ENCODE measurements around the gene DIS3L2.
"Not testable (repeated sequence)": the region's sequence is repeated elsewhere in the genome, so short reads cannot be mapped to it uniquely, and the experiment has no call there.

Gene DIS3L2

DNA sequence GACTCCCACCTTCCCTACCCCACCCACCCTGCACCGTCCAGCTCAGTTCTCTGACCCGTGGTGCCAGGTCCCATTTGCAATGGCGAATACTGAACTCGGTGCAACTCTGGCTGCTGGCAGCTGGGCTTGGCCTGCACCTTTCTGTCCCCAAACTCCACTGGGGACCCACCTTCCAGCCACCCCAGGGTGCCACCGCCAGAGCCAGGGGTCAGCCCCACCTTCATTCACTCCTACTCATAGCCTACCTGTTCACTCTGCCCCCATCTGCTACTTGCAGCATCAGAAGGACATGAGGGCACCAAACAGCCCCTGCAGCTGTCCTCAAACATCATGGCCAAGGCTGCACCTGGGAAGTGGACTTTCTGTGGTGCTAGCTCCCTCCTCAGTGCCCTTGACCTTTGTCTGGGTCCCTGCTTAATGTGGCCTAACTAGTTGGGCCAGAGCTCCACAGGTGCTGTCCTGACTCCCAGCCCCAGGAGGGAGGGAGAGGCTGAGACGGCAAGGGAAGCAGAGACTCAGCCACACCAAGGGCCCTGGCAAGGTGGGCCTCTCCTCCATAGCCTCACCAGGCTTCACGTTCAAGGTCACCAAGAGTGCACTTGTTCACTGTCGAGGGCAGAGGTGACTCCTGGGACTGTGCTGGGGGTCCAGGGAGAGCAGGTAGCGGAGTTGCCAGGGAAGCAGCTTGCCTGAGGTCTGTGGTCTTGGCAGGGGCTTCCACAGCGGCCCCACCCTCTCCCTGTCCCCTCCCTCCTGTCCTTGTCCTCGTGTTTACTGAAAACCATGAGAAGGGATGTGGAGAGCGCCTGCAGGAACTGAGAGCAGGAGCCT is 365.0 kb downstream of the DIS3L2 start:
- not testable (repeated sequence) for DNase-seq

DNA sequence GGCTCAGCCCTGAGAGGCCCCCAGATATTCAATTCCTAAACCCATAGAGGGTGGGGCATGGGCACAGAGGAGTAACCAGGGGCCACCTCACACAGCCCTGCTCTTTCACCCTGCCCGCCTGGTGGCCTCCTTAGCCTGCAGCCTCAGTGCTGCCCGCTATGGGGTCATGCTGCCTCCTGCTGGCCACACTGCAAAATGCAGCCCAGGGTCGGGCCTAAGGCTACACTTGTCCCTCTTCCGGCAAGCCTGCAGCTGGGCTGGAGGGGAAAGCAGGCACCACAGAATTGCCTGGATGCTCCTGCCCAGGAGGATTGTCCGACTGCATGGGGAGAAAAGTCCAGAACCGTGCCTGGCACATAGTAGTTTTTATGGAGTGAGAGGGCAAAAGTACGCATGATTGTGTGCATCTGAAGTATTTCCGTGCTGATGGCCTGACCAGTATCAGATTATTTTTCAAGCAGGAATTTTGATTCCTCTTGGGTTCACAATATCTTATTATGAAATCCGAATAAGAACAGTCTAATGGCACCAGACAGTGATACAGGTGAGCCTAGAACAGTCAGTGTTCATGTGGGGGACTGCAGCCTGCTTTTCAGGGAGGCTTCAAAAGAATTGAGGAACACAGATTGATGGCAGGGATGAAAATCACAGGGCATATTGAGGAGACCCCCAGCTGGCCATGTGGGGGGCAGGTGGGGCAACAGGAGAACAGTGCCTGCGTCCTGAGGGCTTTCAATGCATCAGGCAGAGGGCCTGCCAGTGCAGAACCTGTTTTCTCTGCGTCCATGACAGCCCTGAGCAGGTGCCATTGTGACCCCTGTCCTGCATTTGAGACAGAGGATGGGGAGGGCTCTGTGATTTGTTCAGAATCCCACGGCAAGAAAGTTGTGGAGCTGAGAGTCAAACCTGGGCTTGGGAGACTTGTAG is 365.9 kb downstream of the DIS3L2 start:
- peak; percentile 84 for DNase-seq

DNA sequence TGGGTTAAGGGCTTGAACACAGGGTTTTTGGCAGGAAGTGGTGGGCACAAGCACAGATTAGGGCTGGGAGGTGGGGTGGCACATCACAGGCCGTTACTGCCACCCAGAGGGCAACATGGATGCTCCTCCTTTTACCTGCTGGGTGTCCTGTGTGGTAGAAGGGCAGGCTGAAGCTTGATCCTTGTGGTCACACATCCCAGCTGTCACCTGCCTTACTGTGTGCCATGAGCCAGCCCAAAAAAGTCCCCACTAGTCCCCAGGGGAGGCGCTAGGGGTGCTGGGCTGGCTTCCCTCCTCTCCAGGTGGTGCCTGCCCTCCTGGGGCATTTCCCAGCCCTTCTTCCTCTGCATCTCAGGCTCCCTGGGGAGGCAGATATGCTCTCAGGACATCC is 366.5 kb downstream of the DIS3L2 start:
- DNase-seq: no peak

DNA sequence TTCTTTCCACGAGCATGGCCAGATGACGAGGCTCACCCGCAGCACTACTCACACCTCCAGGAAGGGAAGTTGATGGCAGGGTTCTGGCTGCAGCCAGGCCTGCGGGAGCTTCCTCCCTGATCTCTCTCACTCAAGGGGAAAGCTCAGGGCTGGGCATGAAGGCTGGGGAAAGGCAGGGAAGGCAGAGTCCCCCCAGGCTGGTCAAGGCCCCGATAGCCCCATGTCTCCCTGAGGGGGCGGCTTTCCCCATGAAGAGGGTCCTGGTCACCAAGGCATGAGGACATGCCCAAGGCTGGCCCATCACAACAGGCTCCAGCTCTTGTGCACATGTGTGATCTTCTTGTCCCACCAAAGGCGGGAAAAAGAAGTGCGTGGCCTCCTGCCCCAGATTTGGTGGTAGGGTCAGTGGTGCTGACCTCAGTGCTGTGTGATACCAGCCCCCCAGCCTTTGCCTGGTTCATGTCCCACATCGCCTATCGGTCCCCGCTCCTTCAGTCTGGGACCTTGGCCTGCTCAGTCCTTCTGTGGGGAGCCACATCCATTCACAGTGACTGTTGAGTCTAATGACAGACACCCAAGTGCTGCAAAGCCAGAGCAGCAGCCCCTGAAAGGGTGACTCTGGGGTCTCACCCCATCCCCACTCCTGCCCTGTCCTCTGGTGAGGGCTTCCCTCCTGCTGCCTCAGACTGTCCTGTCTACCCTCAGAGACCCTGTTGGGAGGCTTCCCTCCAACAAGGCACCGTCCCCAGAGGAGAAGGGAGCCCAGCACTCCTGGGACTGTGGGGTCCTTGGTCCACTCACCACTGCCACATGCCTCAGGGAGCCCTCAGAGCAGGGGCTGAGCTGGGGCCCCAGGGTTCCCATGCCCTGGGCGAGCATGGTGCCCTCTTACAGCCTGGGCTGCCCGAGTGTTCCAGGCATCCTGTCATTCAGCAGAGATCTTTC is 367.3 kb downstream of the DIS3L2 start:
- no peak for DNase-seq

DNA sequence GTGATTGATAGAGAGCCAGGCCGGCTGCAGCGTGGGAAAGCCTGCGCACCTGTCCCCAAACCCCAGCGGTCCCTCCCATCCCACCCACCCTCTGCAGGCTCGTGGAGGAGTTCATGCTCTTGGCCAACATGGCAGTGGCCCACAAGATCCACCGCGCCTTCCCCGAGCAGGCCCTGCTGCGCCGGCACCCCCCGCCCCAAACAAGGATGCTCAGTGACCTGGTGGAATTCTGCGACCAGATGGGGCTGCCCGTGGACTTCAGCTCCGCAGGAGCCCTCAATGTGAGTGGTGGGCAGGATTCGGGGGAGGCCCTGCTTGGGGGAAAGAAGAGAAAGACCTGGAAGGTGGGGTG is 368.2 kb downstream of the DIS3L2 start:
- no peak for DNase-seq

DNA sequence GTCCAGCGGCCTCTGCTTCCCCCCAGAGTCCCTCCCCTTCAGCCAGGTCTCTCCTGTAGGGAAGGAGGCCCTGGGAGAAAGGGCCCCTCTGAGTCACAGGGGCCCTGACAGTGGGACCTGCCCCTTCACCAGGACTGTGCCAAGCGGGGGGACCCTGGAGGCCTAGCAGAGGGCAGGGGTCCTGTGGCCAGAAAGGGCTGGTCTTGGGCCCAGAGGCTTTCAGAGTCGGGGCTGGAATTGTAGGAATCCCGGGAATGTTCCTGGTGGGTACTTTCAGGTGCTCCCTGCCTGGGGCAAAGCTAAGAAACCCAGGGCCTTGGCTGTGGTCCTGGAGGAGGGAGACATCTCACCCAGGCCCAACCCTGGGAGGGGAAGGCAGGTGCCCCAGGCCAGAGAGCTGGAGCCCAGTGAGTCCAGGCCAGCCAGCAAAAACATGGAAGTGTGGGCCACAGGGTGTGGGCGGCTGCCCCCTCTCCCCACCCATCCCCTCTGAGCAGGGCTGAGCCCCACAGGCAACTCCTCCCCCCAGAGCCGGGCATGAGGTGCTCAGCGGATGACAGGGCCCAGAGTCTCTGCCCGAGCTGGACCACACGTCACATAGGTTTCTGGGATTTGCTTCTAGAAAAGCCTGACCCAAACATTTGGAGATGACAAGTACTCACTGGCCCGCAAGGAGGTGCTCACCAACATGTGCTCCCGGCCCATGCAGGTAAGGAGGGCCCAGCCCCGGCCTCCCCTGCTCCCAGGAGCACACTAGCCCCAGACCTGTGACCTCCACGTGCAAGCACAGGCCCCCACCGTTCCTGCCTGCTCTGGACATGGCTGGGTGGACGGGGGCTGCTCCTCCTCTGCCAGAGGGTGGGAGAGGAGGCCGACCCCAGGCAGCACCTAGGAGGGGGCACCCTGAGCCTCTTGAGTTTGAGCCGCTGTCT is 368.8 kb downstream of the DIS3L2 start:
- no peak for DNase-seq

DNA sequence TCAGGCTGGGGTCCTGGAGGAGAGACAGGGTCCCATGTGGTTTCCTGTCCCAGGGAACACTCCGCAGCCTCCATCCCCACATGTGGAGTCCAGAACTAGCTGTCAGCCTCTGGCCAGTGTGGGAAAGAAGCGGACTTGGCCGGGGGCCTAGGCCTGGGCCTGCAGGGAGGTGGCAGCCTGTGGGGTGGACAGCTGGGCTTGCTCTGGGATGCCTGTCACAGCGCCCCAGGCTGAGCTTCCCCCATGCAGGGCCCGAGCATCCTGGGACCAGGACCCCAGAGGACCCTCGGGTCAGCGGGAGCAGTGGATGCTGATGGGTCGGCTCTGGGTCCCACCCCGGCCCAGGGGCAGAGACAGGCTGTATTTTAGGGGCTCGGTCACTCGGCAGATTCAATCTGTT is 369.5 kb downstream of the DIS3L2 start:
- not testable (repeated sequence) for DNase-seq

DNA sequence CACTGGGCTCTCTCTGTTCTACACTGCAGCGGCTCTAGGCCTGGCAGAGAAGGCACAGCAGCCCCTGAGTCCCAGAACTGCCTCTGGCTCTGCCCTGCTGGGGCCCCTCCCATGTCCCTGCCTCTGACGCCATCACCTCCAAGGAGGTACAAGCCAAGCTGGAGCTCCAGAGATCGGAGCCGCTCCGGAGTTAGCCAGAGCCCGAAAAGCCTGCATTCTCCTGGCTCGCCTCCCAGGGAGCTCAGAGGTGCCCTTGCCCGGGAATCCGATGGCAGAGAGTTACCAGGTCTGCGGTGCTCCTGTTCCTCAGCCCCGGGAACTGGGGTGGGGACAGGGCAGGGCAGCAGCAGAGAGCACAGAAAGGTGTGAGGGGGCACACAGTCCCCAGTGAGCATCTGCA is 370.1 kb downstream of the DIS3L2 start:
- not testable (repeated sequence) for DNase-seq

DNA sequence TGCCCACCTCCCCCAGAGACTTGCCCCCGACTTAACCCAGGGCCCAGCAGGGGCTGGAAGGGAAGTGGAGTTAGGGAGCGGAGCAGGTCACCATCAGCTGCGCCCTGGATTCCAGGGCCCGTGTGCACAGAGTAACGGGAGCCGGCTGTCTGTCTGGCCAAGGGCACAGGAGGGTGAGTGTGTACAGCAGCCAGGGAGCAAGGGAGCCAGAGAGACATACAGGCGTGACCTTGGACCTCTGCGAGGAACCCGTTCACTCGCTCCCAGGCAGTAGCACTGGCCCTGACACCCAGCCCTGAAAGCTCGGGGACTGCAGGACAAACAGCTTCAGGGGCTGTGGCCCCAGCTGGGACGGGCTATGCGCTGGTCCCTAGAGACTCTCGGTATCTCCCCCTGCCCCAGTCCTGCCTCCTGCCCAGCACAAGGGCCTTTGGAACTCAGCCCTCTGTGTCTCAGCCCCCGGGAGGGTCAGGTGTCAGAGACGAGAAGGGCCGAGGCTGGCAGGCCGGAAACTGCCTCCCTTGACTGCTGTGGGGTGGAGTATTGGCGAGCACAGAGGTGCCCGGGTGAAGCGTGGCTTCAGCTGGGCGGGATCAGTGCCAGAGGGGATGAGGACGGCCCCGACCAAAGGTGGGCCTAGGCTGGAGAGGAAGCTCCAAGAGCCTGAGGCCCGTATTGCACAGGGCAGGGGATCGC is 370.9 kb downstream of the DIS3L2 start:
- not testable (repeated sequence) for DNase-seq

DNA sequence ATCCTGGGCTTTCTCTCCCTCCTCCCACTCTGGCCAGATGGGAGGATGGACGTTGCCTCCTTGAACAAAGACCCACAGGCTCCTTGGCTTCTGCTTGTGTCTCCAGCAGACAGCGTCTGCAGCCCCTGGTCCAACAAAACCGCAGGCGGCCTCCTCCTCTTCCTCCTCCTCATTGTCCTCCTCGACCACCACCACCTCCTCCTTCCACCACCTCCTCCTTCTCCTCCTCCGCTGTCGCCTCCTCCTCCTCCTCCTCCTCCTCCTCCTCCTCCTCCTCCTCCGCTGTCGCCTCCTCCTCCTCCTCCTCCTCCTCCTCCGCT is 371.4 kb downstream of the DIS3L2 start:
- no peak for DNase-seq

DNA sequence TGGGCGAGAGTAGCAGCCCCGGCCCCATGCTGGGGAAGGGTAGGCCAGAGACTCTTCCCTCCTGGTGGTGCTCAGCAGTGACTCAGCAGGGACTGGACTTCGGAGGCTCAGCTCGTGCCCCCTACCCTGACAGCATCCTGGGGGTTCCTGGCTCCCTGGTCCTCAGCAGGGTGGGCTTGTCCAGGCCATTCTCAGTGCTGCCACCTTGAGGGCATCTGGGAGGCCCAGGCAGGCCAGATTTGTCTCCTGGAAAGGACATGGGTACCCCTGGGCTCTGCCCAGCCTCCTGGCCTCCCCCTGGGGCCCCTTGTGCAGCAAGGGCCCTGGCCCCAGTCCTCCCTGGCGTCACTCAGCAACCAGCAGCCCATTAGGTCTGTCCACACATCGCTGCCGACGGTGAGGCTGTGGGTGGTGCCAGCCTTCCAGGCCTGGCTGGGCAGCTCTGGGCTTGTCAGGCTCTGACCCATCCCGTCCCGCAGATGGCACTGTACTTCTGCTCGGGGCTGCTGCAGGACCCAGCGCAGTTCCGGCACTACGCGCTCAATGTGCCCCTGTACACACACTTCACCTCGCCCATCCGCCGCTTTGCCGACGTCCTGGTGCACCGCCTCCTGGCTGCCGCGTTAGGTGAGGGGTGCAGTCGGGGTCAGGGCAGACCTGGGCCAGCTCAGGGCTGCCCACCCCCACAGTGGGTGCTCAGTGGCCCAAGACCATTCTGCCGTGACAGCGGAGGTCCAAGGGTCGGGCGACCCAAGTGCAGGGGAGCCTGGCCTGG is 372.0 kb downstream of the DIS3L2 start:
- no peak for DNase-seq

DNA sequence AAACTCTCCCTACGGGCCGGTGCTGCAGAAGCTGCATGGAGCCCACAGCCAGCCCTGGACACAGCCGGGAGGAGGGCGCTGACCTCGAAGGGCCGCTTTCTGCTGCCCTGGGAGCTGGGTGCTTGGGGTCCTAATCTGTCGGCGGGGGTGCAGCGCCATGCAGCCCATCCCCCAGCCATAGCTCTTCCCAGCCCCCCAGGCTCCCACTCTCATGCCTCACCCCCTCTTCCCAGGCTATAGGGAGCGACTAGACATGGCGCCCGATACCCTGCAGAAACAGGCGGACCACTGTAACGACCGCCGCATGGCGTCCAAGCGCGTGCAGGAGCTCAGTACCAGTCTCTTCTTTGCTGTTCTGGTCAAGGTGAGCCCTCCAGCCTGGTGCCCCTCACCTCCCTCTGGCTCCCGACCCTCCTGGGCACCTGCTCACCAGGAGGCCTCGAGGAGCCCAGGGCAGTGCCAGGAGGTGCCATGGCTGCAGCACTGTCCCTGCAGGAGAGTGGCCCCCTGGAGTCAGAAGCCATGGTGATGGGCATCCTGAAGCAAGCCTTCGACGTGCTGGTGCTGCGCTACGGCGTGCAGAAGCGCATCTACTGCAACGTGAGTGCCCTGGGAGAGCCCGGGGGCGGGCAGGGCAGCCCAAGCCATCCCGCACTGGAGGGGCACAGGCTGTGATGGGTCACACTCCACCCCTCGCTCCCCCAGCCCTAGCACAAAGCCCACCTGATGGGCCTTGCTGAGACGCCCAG is 372.8 kb downstream of the DIS3L2 start:
- DNase-seq: not testable (repeated sequence)

DNA sequence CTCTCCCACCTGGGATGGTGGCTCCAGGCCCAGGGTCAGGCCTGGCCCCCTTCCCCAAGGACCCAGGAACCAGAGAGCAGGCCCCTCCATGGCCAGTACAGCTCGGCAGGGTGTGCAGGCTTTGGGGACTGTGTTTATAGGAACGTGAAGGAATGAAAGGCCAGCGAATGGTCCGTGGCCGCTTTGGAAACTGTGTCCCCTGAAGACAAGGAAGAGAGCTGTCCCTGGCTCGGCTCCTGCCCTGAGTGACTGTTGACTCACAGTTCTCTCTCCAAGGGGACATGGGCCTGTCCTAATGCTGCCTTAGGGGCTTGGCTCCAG is 373.3 kb downstream of the DIS3L2 start:
- DNase-seq: not testable (repeated sequence)

DNA sequence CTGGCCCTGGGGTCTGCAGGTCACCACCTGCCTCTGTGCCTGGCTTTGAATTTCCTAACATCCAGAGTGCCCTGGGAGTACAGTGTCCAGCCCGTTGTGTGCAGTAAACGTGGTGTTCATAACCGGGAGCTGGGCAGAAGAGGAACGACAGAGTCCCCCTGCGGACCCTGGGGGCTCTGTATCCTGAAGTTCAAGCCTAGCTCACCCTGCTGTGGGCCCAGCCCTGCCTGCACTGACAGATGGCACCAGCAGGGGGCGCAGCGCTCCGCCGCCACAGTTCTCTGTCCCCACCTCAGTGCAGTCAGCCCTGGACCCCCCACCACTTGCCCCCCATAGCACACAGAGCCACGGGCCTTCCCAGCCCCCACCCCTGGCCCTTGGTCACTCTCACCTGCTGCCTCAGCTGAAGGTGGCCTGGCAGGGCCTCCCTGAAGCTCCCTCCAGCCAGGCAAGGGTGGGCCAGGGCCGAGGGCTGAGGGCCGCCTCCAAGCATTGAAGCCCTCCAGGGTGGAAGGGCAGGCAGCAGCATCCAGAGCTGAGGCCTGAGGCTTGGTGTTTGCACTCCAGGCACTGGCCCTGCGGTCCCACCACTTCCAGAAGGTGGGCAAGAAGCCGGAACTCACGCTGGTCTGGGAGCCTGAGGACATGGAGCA is 373.8 kb downstream of the DIS3L2 start:
- DNase-seq: not testable (repeated sequence)

DNA sequence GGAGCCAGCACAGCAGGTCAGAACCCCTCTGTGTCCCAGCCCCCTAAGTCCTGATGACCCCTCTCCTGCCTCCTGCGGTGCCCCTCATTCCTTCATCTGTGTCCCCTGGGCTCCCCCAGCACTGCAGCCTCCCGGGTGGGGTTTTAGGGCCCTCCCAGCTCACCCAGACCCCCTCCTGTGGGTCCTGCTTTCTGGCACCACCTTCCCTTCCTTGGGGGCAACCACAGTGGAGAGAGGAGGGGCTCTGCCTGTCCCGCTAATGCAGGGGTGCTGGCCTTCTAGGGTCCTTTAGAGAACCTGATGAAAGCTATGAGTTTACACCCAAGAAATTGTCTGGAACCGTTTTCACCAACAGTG is 374.3 kb downstream of the DIS3L2 start:
- DNase-seq: no peak

DNA sequence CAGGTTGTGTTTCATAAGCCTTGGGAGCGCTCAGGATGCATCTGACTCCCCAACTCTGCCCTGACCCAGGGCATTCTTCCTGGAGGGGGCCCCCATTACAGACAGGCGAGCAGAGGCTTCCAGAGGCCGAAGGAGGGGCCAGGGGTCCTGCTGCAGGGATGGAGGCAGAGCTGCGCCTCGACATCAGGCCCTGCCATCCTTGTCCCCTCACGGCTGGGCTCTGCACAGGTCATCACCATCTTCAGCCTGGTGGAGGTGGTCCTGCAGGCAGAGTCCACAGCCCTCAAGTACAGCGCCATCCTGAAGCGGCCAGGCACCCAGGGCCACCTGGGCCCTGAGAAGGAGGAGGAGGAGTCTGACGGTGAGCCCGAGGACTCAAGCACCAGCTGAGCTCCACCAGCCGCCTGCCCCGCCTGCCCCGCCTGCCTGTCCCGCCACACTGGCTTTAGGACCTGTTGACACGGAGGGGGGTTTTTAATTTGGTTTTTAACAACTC is 374.8 kb downstream of the DIS3L2 start:
- DNase-seq: no peak

DNA sequence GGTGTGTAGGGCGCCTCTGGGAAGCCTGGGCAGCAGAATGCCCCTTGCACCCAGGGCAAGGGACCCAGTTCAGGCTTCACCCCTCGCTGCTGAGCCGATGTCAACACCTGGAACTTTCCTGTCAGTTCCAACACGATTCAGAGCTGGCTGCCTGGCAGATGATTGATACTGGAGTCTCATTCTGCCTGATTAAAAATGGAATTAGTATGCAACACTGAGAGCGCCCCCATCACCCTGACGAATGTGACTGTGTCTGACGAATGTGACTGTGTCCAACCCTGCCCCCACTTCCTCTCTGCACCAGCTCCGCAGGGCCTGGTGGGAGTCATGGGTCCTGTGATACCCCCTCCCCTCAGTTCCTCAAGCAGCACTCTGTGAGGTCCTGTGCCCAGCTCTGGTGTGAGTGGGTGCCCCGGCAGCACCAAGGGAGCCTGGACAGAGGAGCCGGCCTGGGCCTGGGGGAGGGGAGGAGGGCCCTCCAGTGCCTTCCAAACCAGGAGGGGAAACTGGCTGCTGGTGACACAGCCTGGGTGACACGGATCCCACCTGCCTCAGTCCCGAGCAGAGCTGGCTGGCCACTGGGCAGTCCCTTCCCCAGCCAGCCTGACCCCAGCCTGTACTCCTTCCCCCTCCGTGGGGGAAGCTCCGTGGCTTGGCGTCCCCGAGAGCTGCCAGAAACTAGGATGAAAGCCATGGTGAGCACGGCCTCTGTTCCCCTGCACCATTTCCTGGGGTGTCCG is 375.6 kb downstream of the DIS3L2 start:
- no peak for DNase-seq

DNA sequence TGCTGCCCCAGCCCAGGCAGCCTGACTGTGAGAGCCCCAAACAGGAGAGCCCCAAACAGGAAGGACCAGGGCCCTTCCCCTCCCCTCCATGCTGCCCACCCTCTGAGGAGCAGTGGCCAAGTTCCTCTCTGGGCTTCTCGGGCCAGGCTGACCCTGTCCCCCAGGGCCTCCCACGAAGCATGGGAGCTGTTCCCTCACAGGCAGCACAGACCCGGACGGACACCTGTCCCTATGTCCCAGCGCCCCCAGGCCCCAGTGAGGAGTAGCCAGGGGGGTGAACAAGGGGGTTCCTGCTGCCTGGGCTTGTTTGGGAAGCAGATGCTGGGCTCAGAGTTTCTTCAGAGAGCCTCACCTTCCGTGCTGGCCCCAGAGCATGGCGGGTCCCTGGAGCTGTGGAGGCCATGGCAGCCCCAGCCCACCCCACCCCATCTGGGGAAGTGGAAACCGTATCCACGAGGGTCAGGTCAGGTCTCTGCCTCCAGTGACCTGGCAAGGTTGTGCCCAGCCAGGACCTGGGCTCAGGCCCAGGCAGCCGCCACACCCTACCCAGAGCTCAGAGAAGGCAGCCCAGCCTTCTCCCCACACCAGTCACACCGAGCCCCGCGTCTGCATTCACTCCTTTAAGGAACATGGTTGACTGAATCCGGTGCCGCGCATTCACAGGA is 376.7 kb downstream of the DIS3L2 start:
- not testable (repeated sequence) for DNase-seq
